Inferior parietal cortex (tissue), 1 donor: Measurements from ENCODE around the gene GVQW3.
A peak's percentile ranks its signal among the peaks of the same experiment; 100 is the strongest.

Source experiments
- DNase-seq: peaks from one replicate; pipeline ENCODE4 v3.0.0-alpha.2; 2016; ENCODE audit errors: extremely low spot score

The GVQW3 gene

GRCh38 chr11:76445121-76446084 lies 64.3 kb downstream of the GVQW3 start:
- peak; percentile 47 for DNase-seq

- DNase-seq: no peak
Observed at GRCh38 chr11:76448506-76448905, 67.4 kb downstream of the GVQW3 start.

GRCh38 chr11:76453248-76453647 lies 72.1 kb downstream of the GVQW3 start:
- no peak for DNase-seq

- no peak for DNase-seq
Observed at GRCh38 chr11:76455331-76455730, 74.2 kb downstream of the GVQW3 start.

- DNase-seq: no peak
Observed at GRCh38 chr11:76455931-76456330, 74.8 kb downstream of the GVQW3 start.

GRCh38 chr11:76456571-76456970 lies 75.4 kb downstream of the GVQW3 start:
- DNase-seq: no peak
